ENCODE measurements around the gene CA11. TPM values are rescaled to one million over a fixed set of nuclear protein-coding genes. Genes with fewer than 3 reads are reported as not detected.

Gene CA11
- total RNA-seq, 3 donors from 2014 or later: 2.2 to 14.2 (median 9.8) TPM

GRCh38 chr19:48603449-48603848 is 42.5 kb downstream of the CA11 start:
- intact Hi-C loops (cut with DNase I; ENCODE audit: low total_unique reads): no loop called here
- Histone ChIP-seq H3K4me1 (no peaks in the 10 kb centered on the region), H3K36me3 (no peaks in the 10 kb centered on the region), H3K4me3 (no peak overlapping the region), H3K27me3 (no peaks in the 10 kb centered on the region), H3K9me3 (no peaks in the 10 kb centered on the region), H3K27ac (no peak overlapping the region)
- DNase-seq (ENCODE audit: low spot score in 2 of 2): no peak
- TF ChIP-seq POLR2AphosphoS5 (IDR thresholded peaks at IDR 0.05) (no peak), POLR2A (IDR thresholded peaks at IDR 0.05) (no peak), CTCF (IDR thresholded peaks at IDR 0.05) (no peak)

DNA sequence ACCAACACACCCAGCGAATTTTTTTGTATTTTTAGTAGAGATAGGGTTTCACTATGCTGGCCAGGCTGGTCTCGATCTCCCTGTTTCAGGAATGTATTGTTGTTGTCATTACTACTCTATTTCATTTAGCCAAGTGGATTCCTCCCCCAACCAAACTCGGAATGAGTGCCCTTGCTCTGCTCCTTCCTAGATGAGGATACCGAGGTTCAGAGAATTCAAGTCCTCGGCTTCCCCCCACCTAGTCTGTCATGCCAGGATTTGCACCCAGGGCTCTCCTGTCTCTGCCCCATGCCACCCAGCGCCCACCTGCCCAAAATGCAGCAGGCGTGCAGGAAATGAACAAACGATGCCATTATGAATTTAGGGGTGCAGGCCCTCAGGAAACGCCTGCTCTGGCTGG is 43.0 kb downstream of the CA11 start:
- Histone ChIP-seq H3K27ac (no peak overlapping the region), H3K27me3 (no peaks in the 10 kb centered on the region), H3K9me3 (no peaks in the 10 kb centered on the region), H3K36me3 (no peaks in the 10 kb centered on the region), H3K4me1 (no peaks in the 10 kb centered on the region), H3K4me3 (no peak overlapping the region)
- DNase-seq (ENCODE audit: low spot score in 2 of 2): no peak
- intact Hi-C loops (cut with DNase I; ENCODE audit: low total_unique reads): no loop called here
- TF ChIP-seq CTCF (IDR thresholded peaks at IDR 0.05) (no peak), POLR2AphosphoS5 (IDR thresholded peaks at IDR 0.05) (no peak), POLR2A (IDR thresholded peaks at IDR 0.05) (no peak)

- H3K27ac ChIP-seq: no peak overlapping the region
- no peaks in the 10 kb centered on the region for H3K27me3 ChIP-seq
- H3K4me1 ChIP-seq: no peaks in the 10 kb centered on the region
- no peak for TF ChIP-seq POLR2AphosphoS5 (IDR thresholded peaks at IDR 0.05)
- TF ChIP-seq POLR2A (IDR thresholded peaks at IDR 0.05): no peak
- no peak for TF ChIP-seq CTCF (IDR thresholded peaks at IDR 0.05)
- no peak overlapping the region for H3K4me3 ChIP-seq
- no peaks in the 10 kb centered on the region for H3K36me3 ChIP-seq
- intact Hi-C loops (cut with DNase I; ENCODE audit: low total_unique reads): no loop called here
- no peak for DNase-seq (ENCODE audit: low spot score in 2 of 2)
- H3K9me3 ChIP-seq: no peaks in the 10 kb centered on the region
These were observed 45.1 kb downstream of the CA11 start for GRCh38 chr19:48600679-48601417.

GRCh38 chr19:48598996-48599700 is 46.8 kb downstream of the CA11 start:
- intact Hi-C loops (cut with DNase I; ENCODE audit: low total_unique reads): no loop called here
- H3K27ac ChIP-seq: no peak overlapping the region

More at GRCh38 chr19:48598996-48599700, 46.8 kb downstream of the CA11 start:
- no peak for DNase-seq (ENCODE audit: low spot score in 2 of 2)
- no peaks in the 10 kb centered on the region for H3K27me3 ChIP-seq
- H3K9me3 ChIP-seq: no peaks in the 10 kb centered on the region
- no peaks in the 10 kb centered on the region for H3K4me1 ChIP-seq
- no peak overlapping the region for H3K4me3 ChIP-seq
- H3K36me3 ChIP-seq: no peaks in the 10 kb centered on the region
- no peak for TF ChIP-seq POLR2A (IDR thresholded peaks at IDR 0.05)
- no peak for TF ChIP-seq CTCF (IDR thresholded peaks at IDR 0.05)
- no peak for TF ChIP-seq POLR2AphosphoS5 (IDR thresholded peaks at IDR 0.05)
